HEK293 (cell line): ENCODE data around the gene C21orf58.

ENCODE experiments used
- GLIS2 ChIP-seq: fragments of 450-650 bp; formaldehyde crosslinking; IDR thresholded peaks from 2 replicates; pipeline ENCODE4 v1.5.1; 2016; ENCODE audit warnings: missing biosample characterization, missing genetic modification characterization
- KLF10 ChIP-seq: fragments of 450-650 bp; IDR thresholded peaks from 2 replicates; pipeline ENCODE4 v1.5.1; 2018; ENCODE audit warnings: missing biosample characterization, mild to moderate bottlenecking, missing genetic modification characterization
- PRDM10 ChIP-seq: fragments of 450-650 bp; formaldehyde crosslinking; IDR thresholded peaks from 2 replicates; pipeline ENCODE4 v1.5.1; 2016; ENCODE audit warnings: missing biosample characterization, missing genetic modification characterization
- REST ChIP-seq: fragments of 450-650 bp; formaldehyde crosslinking; IDR thresholded peaks from 2 replicates; pipeline ENCODE4 v1.5.1; 2016; ENCODE audit warnings: missing biosample characterization, missing genetic modification characterization
- ZFHX2 ChIP-seq: fragments of 450-650 bp; formaldehyde crosslinking; conservative IDR thresholded peaks from 2 replicates; pipeline ENCODE4 v1.5.1; 2016; ENCODE audit warnings: missing biosample characterization, missing genetic modification characterization
- ZFP41 ChIP-seq: fragments of 450-650 bp; formaldehyde crosslinking; IDR thresholded peaks from 2 replicates; pipeline ENCODE4 v1.5.1; 2016; ENCODE audit warnings: missing biosample characterization, missing genetic modification characterization, borderline replicate concordance
- ZIC2 ChIP-seq: fragments of 450-650 bp; formaldehyde crosslinking; IDR thresholded peaks from 2 replicates; pipeline ENCODE4 v1.5.1; 2016; ENCODE audit warnings: missing biosample characterization, missing genetic modification characterization
- ZNF169 ChIP-seq: fragments of 450-650 bp; formaldehyde crosslinking; IDR thresholded peaks from 2 replicates; pipeline ENCODE4 v1.5.1; 2016; ENCODE audit warnings: missing biosample characterization, missing genetic modification characterization
- ZNF239 ChIP-seq: fragments of 450-650 bp; formaldehyde crosslinking; IDR thresholded peaks from 2 replicates; pipeline ENCODE4 v1.5.1; 2016; ENCODE audit warnings: missing biosample characterization, missing genetic modification characterization
- ZNF311 ChIP-seq: fragments of 450-650 bp; formaldehyde crosslinking; IDR thresholded peaks from 2 replicates; pipeline ENCODE4 v1.5.1; 2017; ENCODE audit warnings: missing biosample characterization, missing genetic modification characterization, borderline replicate concordance
- ZNF341 ChIP-seq: fragments of 450-650 bp; formaldehyde crosslinking; IDR thresholded peaks from 2 replicates; pipeline ENCODE4; 2016; ENCODE audit warnings: low read depth, missing biosample characterization, missing genetic modification characterization
- ZNF510 ChIP-seq: fragments of 450-650 bp; formaldehyde crosslinking; IDR thresholded peaks from 2 replicates; pipeline ENCODE4 v1.5.1; 2018; ENCODE audit warnings: mild to moderate bottlenecking, missing genetic modification characterization, missing biosample characterization; ENCODE audit not compliant: insufficient replicate concordance
- ZNF518A ChIP-seq: fragments of 450-650 bp; formaldehyde crosslinking; conservative IDR thresholded peaks from 2 replicates; pipeline ENCODE4 v1.5.1; 2016; ENCODE audit warnings: low read depth, missing biosample characterization, missing genetic modification characterization
- ZNF544 ChIP-seq: fragments of 450-650 bp; formaldehyde crosslinking; IDR thresholded peaks from 2 replicates; pipeline ENCODE4 v1.5.0; 2017; ENCODE audit warnings: missing biosample characterization, missing genetic modification characterization
- ZNF585B ChIP-seq: fragments of 450-650 bp; formaldehyde crosslinking; IDR thresholded peaks from 2 replicates; pipeline ENCODE4 v1.5.1; 2016; ENCODE audit warnings: missing biosample characterization, missing genetic modification characterization
- ZNF701 ChIP-seq: fragments of 450-650 bp; formaldehyde crosslinking; IDR thresholded peaks from 2 replicates; pipeline ENCODE4 v1.5.1; 2016; ENCODE audit warnings: missing biosample characterization, missing genetic modification characterization
- ZNF768 ChIP-seq: fragments of 450-650 bp; formaldehyde crosslinking; IDR thresholded peaks from 2 replicates; pipeline ENCODE4 v1.5.1; 2018; ENCODE audit warnings: missing biosample characterization, mild to moderate bottlenecking, missing genetic modification characterization
- TF ChIP-seq, protein P1 (sequence below): fragments of 450-650 bp; formaldehyde crosslinking; IDR thresholded peaks from 2 replicates; pipeline ENCODE4 v1.5.1; 2017; ENCODE audit warnings: missing biosample characterization, missing genetic modification characterization
- TF ChIP-seq, protein P2 (sequence below): fragments of 450-650 bp; formaldehyde crosslinking; conservative IDR thresholded peaks from 2 replicates; pipeline ENCODE4 v1.5.1; 2016; ENCODE audit warnings: low read depth, missing biosample characterization, missing genetic modification characterization

The C21orf58 gene

DNA sequence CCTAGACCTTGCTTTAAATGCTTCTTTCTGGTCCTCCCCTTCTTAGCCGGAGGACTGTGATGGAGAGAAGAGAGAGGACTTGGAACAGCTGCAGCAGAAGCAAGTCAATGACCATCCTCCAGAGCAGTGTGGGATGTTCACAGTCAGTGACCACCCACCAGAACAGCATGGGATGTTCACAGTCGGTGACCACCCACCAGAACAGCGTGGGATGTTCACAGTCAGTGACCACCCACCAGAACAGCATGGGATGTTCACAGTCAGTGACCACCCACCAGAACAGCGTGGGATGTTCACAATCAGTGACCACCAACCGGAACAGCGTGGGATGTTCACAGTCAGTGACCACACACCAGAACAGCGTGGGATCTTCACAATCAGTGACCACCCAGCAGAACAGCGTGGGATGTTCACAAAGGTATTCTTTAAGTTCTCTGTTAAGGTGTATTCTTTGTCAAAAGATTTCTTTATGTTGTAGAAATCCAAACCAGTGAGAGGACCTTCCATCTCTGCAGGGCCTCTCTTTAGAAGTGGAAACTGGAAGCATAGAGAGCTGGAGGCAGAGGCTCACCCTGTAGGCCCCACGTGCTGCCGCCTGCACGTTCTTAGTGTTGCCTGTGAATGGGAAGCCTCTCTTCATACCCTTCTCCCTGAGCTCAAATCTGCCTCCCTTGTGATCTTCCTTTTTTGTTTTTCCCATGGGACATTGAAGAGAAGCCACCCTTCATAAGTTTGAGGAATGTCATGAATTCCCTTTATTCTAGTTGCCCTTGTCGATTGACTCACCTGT, 10.9 kb upstream of the C21orf58 start (continued):
- TF ChIP-seq REST (tag by site-specific recombination) (no peak), ZIC2 (tag by site-specific recombination) (peak; percentile 54; the same call in 1 of the 2 replicates), PRDM10 (tag by site-specific recombination) (no peak), ZNF701 (tag by site-specific recombination) (no peak), KLF10 (tag by site-specific recombination) (no peak), ZNF544 (tag by site-specific recombination) (no peak), ZNF510 (tag by site-specific recombination) (no peak), ZNF585B (tag by site-specific recombination) (no peak), ZNF311 (tag by site-specific recombination) (no peak), ZNF239 (tag by site-specific recombination) (no peak), ZNF341 (tag by site-specific recombination) (peak; percentile 49; the same call in 1 of the 2 replicates), ZNF169 (tag by site-specific recombination) (no peak), ZFHX2 (peak; percentile 100), ZNF768 (tag by site-specific recombination) (no peak), ZNF518A (tag by site-specific recombination) (no peak), GLIS2 (no peak), ZFP41 (no peak)
- TF ChIP-seq, protein P1, sequence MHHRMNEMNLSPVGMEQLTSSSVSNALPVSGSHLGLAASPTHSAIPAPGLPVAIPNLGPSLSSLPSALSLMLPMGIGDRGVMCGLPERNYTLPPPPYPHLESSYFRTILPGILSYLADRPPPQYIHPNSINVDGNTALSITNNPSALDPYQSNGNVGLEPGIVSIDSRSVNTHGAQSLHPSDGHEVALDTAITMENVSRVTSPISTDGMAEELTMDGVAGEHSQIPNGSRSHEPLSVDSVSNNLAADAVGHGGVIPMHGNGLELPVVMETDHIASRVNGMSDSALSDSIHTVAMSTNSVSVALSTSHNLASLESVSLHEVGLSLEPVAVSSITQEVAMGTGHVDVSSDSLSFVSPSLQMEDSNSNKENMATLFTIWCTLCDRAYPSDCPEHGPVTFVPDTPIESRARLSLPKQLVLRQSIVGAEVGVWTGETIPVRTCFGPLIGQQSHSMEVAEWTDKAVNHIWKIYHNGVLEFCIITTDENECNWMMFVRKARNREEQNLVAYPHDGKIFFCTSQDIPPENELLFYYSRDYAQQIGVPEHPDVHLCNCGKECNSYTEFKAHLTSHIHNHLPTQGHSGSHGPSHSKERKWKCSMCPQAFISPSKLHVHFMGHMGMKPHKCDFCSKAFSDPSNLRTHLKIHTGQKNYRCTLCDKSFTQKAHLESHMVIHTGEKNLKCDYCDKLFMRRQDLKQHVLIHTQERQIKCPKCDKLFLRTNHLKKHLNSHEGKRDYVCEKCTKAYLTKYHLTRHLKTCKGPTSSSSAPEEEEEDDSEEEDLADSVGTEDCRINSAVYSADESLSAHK (tag by site-specific recombination), result no peak
- TF ChIP-seq, protein P2, sequence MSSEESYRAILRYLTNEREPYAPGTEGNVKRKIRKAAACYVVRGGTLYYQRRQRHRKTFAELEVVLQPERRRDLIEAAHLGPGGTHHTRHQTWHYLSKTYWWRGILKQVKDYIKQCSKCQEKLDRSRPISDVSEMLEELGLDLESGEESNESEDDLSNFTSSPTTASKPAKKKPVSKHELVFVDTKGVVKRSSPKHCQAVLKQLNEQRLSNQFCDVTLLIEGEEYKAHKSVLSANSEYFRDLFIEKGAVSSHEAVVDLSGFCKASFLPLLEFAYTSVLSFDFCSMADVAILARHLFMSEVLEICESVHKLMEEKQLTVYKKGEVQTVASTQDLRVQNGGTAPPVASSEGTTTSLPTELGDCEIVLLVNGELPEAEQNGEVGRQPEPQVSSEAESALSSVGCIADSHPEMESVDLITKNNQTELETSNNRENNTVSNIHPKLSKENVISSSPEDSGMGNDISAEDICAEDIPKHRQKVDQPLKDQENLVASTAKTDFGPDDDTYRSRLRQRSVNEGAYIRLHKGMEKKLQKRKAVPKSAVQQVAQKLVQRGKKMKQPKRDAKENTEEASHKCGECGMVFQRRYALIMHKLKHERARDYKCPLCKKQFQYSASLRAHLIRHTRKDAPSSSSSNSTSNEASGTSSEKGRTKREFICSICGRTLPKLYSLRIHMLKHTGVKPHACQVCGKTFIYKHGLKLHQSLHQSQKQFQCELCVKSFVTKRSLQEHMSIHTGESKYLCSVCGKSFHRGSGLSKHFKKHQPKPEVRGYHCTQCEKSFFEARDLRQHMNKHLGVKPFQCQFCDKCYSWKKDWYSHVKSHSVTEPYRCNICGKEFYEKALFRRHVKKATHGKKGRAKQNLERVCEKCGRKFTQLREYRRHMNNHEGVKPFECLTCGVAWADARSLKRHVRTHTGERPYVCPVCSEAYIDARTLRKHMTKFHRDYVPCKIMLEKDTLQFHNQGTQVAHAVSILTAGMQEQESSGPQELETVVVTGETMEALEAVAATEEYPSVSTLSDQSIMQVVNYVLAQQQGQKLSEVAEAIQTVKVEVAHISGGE (tag by site-specific recombination), result no peak
